Neutrophil (primary cell): ENCODE data around the gene CYSLTR2.

Source experiments
- H3K27ac ChIP-seq: fragments of 200-600 bp; sonication (generic); 2 replicates; pipeline ENCODE4 v1.5.1; 2016; ENCODE audit warnings: mild to moderate bottlenecking, moderate library complexity
- H3K27me3 ChIP-seq: fragments of 200-600 bp; sonication (generic); 2 replicates; pipeline ENCODE4 v1.6.0; 2016; ENCODE audit warnings: mild to moderate bottlenecking
- H3K36me3 ChIP-seq: fragments of 200-600 bp; sonication (generic); 2 replicates; pipeline ENCODE4 v1.5.1; 2017
- H3K4me1 ChIP-seq, 2 experiments: fragments of 200-600 bp in 1 of 2; sonication (generic) in 1 of 2; 1 replicate in 1 of 2; 2 replicates in 1 of 2; pipeline versions ENCODE4 v1.5.1 to v1.6.1; 2013 to 2016; ENCODE audit warnings: low read depth in 1 of 2, low read length in 1 of 2, mild to moderate bottlenecking in 1 of 2, moderate library complexity in 1 of 2; ENCODE audit not compliant: control insufficient read depth in 1 of 2, insufficient read depth in 1 of 2
- H3K4me3 ChIP-seq, 2 experiments: fragments of 200-600 bp in 1 of 2; sonication (generic) in 1 of 2; 1 replicate in 1 of 2; 2 replicates in 1 of 2; pipeline ENCODE4 v1.5.1; 2013 to 2016; ENCODE audit warnings: low read depth in 1 of 2, low read length in 1 of 2, mild to moderate bottlenecking in 1 of 2, moderate library complexity in 1 of 2
- H3K9me3 ChIP-seq: fragments of 200-600 bp; sonication (generic); 2 replicates; pipeline ENCODE4 v1.5.1; 2016
- CTCF ChIP-seq: fragments of 200-600 bp; sonication (generic); IDR thresholded peaks from 2 replicates; pipeline ENCODE4 v1.5.1; 2016; ENCODE audit warnings: antibody characterized with exemption

CYSLTR2 gene

GRCh38 chr13:48652851-48653471 is 768 bp upstream of the CYSLTR2 start:
- Histone ChIP-seq H3K9me3 (no peaks in the 10 kb centered on the region), H3K27me3 (no peaks in the 10 kb centered on the region), H3K4me3 (no peak overlapping the region), H3K4me1 (peaks cover 8 to 14% of the 10 kb centered on the region in 2 experiments), H3K36me3 (no peaks in the 10 kb centered on the region), H3K27ac (peak overlapping the region; percentile 68)
- TF ChIP-seq CTCF = no peak

GRCh38 chr13:48654511-48654910 is 782 bp downstream of the CYSLTR2 start:
- peaks cover 17 to 25% of the 10 kb centered on the region in 2 experiments for H3K4me1 ChIP-seq
- no peaks in the 10 kb centered on the region for H3K9me3 ChIP-seq
- no peak overlapping the region for H3K27ac ChIP-seq
- no peaks in the 10 kb centered on the region for H3K36me3 ChIP-seq
- H3K27me3 ChIP-seq = no peaks in the 10 kb centered on the region
- TF ChIP-seq CTCF = no peak
- H3K4me3 ChIP-seq = no peak overlapping the region

GRCh38 chr13:48655291-48655690 is 1.6 kb downstream of the CYSLTR2 start:
- Histone ChIP-seq H3K36me3 (no peaks in the 10 kb centered on the region), H3K9me3 (no peaks in the 10 kb centered on the region), H3K4me3 (no peak overlapping the region), H3K27ac (no peak overlapping the region), H3K27me3 (no peaks in the 10 kb centered on the region), H3K4me1 (peaks cover 25 to 32% of the 10 kb centered on the region in 2 experiments)
- TF ChIP-seq CTCF = no peak

GRCh38 chr13:48656608-48657007 is 2.9 kb downstream of the CYSLTR2 start:
- TF ChIP-seq CTCF = no peak
- Histone ChIP-seq H3K27ac (no peak overlapping the region), H3K9me3 (no peaks in the 10 kb centered on the region), H3K4me3 (no peak overlapping the region), H3K27me3 (no peaks in the 10 kb centered on the region), H3K36me3 (no peaks in the 10 kb centered on the region), H3K4me1 (peaks cover 38 to 46% of the 10 kb centered on the region in 2 experiments)

- Histone ChIP-seq H3K4me3 (peak overlapping the region; percentile 36 to 42), H3K4me1 (peaks cover 30 to 36% of the 10 kb centered on the region in 2 experiments), H3K27ac (peak overlapping the region; percentile 86), H3K36me3 (no peaks in the 10 kb centered on the region), H3K9me3 (no peaks in the 10 kb centered on the region), H3K27me3 (no peaks in the 10 kb centered on the region)
- TF ChIP-seq CTCF = no peak
These were observed 6.8 kb downstream of the CYSLTR2 start for GRCh38 chr13:48660361-48661076.
